HG02885 (cell line): Measurements from ENCODE around the gene TEX22.

Source experiments
- ATAC-seq: cut with Tn5 transposase; IDR thresholded peaks from one replicate; pipeline ENCODE4 v1.9.1; 2021; ENCODE audit warnings: mild to moderate bottlenecking; ENCODE audit not compliant: unreplicated experiment, poor library complexity

The TEX22 gene

GRCh38 chr14:105436891-105437722, 38.8 kb downstream of the TEX22 start:
- ATAC-seq = no peak

DNA sequence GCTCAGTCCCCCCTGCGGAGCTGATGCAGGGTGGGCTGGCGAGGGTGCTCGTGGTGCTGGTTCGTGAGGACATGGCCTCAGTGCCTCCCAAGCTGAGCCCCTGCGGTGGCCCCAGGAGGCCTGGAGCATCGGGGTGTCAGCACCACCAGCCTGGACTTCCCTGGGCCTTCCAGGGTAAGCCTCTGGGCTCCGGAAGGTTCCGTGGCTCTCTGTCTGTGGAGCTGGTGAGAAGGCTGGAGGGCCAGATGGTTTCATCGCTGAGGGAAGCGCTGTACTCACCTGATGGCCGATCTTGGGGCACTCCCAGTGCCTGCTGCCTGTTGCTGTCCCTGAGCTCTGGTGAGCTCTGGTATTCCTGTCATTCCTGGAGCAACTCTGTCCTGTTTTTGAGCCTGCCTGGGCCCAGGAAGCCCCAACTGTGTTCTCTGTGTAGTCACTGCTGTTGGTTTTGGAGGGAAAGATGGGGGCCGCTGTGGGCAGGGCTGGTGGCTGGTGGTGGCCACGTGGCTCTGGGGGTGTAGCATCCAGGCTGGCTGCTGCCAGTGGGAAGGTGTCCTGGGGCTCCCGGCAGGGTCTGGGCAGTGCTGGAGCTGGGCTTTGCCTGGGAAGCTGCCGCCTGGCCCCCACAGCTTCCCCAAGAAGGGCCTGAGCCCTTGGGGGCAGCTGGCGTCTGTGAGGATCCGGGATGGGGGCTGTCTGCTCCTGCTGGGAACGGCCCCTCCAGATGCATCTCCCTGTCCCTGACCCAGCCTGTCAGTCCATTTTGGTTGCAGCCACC, 39.6 kb downstream of the TEX22 start:
- no peak for ATAC-seq

- ATAC-seq = no peak
These were observed 40.8 kb downstream of the TEX22 start for GRCh38 chr14:105439179-105439578.

- ATAC-seq = no peak
These were observed 41.6 kb downstream of the TEX22 start for GRCh38 chr14:105439710-105440553.

- no peak for ATAC-seq
These were observed 42.2 kb downstream of the TEX22 start for GRCh38 chr14:105440554-105440900.

GRCh38 chr14:105440992-105441391, 42.7 kb downstream of the TEX22 start:
- no peak for ATAC-seq

GRCh38 chr14:105442125-105442524, 43.8 kb downstream of the TEX22 start:
- ATAC-seq = no peak

DNA sequence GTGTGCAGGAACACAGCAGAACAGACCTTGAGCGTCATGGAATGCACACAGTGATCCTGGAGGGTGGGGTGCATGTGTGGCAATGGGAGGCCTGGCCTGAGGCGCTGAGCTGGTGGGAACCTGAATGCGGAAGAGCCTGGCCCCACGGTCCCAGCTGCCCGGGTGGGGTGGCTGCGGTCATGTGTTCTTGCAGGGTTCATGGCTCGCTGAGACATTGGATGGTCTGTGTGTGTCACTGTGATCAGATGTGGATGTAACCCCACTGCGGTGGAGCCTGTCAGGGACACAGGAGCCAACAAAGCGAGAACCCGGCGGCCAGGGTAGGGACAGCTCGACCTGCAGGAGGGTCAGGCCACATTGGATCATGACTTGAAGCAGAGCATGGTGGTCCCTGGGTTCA, 44.5 kb downstream of the TEX22 start:
- ATAC-seq = no peak

- no peak for ATAC-seq
These were observed 46.5 kb downstream of the TEX22 start for GRCh38 chr14:105444859-105445258.

DNA sequence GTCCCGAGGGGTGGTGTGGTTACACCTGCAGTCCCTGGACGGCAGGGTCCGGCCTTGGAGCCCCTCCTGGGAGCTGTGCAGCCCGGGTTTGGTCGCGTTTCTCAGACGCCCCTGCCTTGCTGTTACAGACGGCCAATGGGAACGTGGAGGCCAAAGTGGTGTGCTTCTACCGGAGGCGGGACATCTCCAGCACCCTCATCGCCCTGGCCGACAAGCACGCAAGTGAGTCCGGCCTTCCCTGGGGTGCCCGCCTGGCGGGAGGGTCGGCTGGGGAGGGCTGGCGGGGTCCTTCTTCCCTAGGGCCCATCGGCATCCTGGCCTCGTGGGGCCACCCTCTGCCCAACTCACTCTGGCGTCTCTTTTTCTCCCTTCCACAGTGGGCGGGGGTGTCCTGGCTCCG, 47.0 kb downstream of the TEX22 start:
- no peak for ATAC-seq

GRCh38 chr14:105445901-105446845, 47.8 kb downstream of the TEX22 start:
- ATAC-seq = no peak

DNA sequence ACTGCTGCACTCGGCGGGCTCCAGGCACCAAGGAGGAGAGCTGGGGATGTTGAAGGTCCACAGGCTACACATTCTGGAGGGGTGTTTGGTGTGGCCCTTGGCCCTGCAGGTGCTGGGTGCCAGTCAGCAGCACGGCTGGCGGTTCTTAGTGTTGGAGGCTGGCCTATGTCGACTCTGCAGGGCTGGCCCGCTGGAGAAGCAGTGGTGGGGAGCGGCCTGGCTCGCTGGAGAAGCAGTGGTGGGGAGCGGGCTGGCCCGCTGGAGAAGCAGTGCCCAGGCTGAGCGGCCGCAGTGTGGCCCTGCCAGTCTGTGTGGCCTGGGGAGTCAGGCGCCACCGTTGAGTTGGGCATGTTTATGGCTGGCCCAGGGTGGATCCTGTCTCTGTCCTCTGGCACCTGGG, 48.6 kb downstream of the TEX22 start:
- no peak for ATAC-seq

GRCh38 chr14:105447651-105448640, 49.6 kb downstream of the TEX22 start:
- no peak for ATAC-seq

GRCh38 chr14:105448706-105449111, 50.4 kb downstream of the TEX22 start:
- ATAC-seq = peak; percentile 49

DNA sequence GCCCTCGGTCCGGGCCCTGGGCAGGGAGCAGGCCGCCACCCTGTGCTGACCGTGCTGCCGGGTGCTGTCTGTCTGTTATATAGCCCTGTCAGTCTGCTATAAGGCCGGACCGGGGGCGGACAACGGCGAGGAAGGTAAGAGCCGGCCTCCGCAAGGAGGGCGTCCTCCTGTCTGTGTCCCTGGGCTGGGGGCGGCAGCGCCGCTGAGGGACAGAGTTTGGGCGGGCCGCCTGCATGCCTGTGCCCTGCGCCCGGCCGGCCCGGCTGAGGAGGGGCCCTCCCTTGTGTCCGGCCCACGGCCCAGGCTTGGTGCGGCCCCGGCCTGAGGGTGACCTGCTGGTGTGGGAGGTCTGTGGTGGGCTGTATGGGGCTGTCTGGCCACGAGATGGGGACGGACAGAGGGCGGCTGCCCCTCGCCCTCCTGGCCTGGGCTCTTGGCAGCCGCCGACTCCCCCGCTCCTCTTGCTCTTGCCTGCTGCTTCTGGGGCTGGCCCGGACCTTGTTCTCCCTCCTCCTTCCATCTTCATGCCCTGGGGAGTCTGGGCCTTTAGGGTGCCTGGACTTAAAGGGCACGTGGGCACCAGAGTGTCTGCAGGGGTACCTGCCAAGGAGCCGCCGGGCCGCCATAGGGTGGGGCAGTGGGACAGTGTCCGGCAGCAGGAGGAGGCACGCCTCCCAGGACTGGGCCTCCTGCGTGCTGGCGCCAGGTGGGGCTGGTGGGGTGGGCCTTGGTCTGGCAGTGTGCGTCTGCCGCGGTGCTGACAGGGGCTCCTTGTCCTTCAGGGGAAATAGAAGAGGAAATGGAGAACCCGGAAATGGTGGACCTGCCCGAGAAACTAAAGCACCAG, 51.2 kb downstream of the TEX22 start:
- no peak for ATAC-seq

- ATAC-seq = no peak
These were observed 51.8 kb downstream of the TEX22 start for GRCh38 chr14:105450123-105450505.

DNA sequence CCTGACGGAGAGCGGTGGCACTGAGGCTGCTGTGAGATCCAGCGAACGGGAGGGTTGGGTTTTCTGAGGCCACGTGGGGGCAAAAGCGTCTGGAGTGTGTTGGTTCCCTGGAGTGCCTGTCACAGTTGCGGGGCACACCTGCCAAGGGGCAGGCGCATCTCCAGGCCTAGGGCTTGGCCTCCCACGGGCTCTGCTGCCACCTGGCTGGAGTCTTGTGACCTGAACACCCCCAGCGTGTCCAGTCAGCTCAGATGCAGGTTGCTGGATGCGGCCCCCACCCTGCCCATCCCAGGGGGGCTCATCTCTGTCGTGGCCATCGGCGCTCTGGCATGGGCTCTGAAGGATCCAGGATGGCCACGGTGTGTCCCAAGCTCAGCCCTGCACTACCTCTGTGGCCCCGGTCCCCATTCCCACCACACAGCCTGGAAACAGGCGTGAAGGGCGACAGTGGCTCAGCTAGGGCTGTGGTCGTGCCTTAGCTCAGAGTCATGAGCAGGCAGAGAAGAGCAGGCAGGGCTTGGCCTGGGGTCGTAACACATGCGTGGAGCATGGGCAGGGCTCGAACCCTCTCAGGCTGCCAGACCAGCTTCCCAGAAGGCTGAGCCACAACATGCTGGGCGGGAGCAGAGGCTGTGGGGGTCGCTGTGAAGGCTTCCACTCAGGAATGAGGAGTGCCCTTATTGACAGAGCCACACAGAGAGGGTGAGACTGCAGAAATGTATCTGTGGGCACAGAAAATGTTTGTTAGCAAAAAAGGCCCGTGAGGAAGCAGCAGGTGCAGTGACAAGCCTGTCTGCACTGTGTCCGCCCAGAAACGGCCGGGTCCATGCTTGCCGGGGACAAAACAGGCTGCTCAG, 52.8 kb downstream of the TEX22 start:
- no peak for ATAC-seq
